AG04450 (cell line): ENCODE results near the gene ADAMTS20. TPM values are rescaled to one million over a fixed set of nuclear protein-coding genes. Genes with fewer than 3 reads are reported as not detected.

Source experiments
- CTCF ChIA-PET: fragments of 300-600, 350-600 bp; formaldehyde crosslinking; extraction: SDS; loops from one replicate; lab custom pipeline; 2022; ENCODE audit warnings: antibody characterized with exemption, inconsistent platforms; lab: Charles Lee
- POLR2A ChIA-PET: fragments of 350-600 bp; formaldehyde crosslinking; extraction: SDS; loops from one replicate; lab custom pipeline; 2021; ENCODE audit warnings: antibody characterized with exemption, inconsistent platforms; lab: Yijun Ruan, JAX
- DNase-seq: peaks from one replicate; pipeline ENCODE4 v3.0.0-alpha.2; 2011; ENCODE audit warnings: low read depth, low spot score
- H3K27ac ChIP-seq: one replicate; pipeline ENCODE4 v1.5.1; 2012; ENCODE audit warnings: low read depth, low read length, control low read depth
- H3K27me3 ChIP-seq: one replicate; pipeline ENCODE4 v1.6.0; 2012; ENCODE audit warnings: low read length; ENCODE audit not compliant: control insufficient read depth, insufficient read depth
- H3K4me3 ChIP-seq: 2 replicates; pipeline ENCODE4 v1.5.1; 2011; ENCODE audit warnings: mild to moderate bottlenecking, low read depth, low read length, control low read depth
- H3K9me3 ChIP-seq: 2 replicates; pipeline ENCODE4 v1.5.1; 2012; ENCODE audit warnings: low read length; ENCODE audit not compliant: control insufficient read depth, insufficient read depth
- polyA plus RNA-seq: library from polyadenylated mRNA; depleted of rRNA; stranded (reverse); fragments of >200 nt; gene quantifications from 2 replicates; pipeline ENCODE4 v1.2.3, GENCODE V29; 2011
- TF ChIP-seq, protein P1 (sequence below): IDR thresholded peaks from 2 replicates; pipeline ENCODE4 v1.5.1; 2011; ENCODE audit warnings: low read depth, low read length, control low read depth, inconsistent platforms

Gene ADAMTS20
- polyA plus RNA-seq, 1 experiment, result not detected

GRCh38 chr12:43312991-43313505 is 239.0 kb downstream of the ADAMTS20 start:
- Histone ChIP-seq H3K9me3 (no peaks in the 10 kb centered on the region), H3K4me3 (no peak overlapping the region), H3K27me3 (no peaks in the 10 kb centered on the region), H3K27ac (no peak overlapping the region)
- TF ChIP-seq, protein P1, sequence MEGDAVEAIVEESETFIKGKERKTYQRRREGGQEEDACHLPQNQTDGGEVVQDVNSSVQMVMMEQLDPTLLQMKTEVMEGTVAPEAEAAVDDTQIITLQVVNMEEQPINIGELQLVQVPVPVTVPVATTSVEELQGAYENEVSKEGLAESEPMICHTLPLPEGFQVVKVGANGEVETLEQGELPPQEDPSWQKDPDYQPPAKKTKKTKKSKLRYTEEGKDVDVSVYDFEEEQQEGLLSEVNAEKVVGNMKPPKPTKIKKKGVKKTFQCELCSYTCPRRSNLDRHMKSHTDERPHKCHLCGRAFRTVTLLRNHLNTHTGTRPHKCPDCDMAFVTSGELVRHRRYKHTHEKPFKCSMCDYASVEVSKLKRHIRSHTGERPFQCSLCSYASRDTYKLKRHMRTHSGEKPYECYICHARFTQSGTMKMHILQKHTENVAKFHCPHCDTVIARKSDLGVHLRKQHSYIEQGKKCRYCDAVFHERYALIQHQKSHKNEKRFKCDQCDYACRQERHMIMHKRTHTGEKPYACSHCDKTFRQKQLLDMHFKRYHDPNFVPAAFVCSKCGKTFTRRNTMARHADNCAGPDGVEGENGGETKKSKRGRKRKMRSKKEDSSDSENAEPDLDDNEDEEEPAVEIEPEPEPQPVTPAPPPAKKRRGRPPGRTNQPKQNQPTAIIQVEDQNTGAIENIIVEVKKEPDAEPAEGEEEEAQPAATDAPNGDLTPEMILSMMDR, result no peak
- DNase-seq, result no peak
- CTCF ChIA-PET, result no interaction called here
- POLR2A ChIA-PET, result no interaction called here

- TF ChIP-seq, protein P1, result no peak
- peak overlapping the region; percentile 98 for H3K27ac ChIP-seq
- no peaks in the 10 kb centered on the region for H3K27me3 ChIP-seq
- POLR2A ChIA-PET, result interaction anchor here (1.2 to 1.4 kb wide), 2 partner anchors 15 to 22 kb away, joined by 3 to 6 read pairs; no protein-coding TSS in a partner anchor
- no peak overlapping the region for H3K4me3 ChIP-seq
- H3K9me3 ChIP-seq, result no peaks in the 10 kb centered on the region
- no peak for DNase-seq
- CTCF ChIA-PET, result no interaction called here
Measured at GRCh38 chr12:43310596-43310995, 241.4 kb downstream of the ADAMTS20 start.

GRCh38 chr12:43309959-43310358 is 242.0 kb downstream of the ADAMTS20 start:
- Histone ChIP-seq H3K27me3 (no peaks in the 10 kb centered on the region), H3K27ac (peak overlapping the region; percentile 98), H3K4me3 (no peak overlapping the region), H3K9me3 (no peaks in the 10 kb centered on the region)
- ChIA-PET CTCF (interaction anchor here (1.0 to 1.2 kb wide), 2 partner anchors 27 to 28 kb away, joined by 3 to 7 read pairs; no protein-coding TSS in a partner anchor), POLR2A (interaction anchor here (1.0 to 1.4 kb wide), 4 partner anchors 14 to 25 kb away, joined by 3 to 7 read pairs (median 6); no protein-coding TSS in a partner anchor)
- TF ChIP-seq, protein P1, result no peak
- DNase-seq, result peak; percentile 96

- CTCF ChIA-PET, result no interaction called here
- Histone ChIP-seq H3K9me3 (0 out of 2 replicates have a peak, but pooled peaks cover under 1% of the 10 kb centered on the region), H3K27me3 (no peaks in the 10 kb centered on the region), H3K4me3 (no peak overlapping the region), H3K27ac (no peak overlapping the region)
- POLR2A ChIA-PET, result no interaction called here
- TF ChIP-seq, protein P1, result no peak
- no peak for DNase-seq
Measured at GRCh38 chr12:43308776-43309175, 243.2 kb downstream of the ADAMTS20 start.

- peaks cover 6% of the 10 kb centered on the region; the same call in 1 of the 2 replicates for H3K9me3 ChIP-seq
- H3K27ac ChIP-seq, result no peak overlapping the region
- CTCF ChIA-PET, result no interaction called here
- TF ChIP-seq, protein P1, result no peak
- DNase-seq, result no peak
- POLR2A ChIA-PET, result no interaction called here
- no peaks in the 10 kb centered on the region for H3K27me3 ChIP-seq
- H3K4me3 ChIP-seq, result no peak overlapping the region
Measured at GRCh38 chr12:43307126-43307525, 244.9 kb downstream of the ADAMTS20 start.
